Liver (tissue), 9 donors: ENCODE data around the gene ADARB1. TPM values are rescaled to one million over a fixed set of nuclear protein-coding genes. Genes with fewer than 3 reads are reported as not detected.

Experiments used
- DNase-seq: peaks from one replicate; pipeline ENCODE4 v3.0.0-alpha.2; 2017; ENCODE audit warnings: low spot score
- H3K27ac ChIP-seq, 2 donors: one replicate each; pipeline ENCODE4 v1.7.0; 2013; ENCODE audit warnings: inconsistent platforms in 2 of 2, low read length in 2 of 2, control low read depth in 1 of 2, low read depth in 1 of 2, mild to moderate bottlenecking in 1 of 2
- H3K27me3 ChIP-seq, 4 donors: one replicate each; pipeline versions ENCODE4 v1.6.1 to v1.7.0; 2013; ENCODE audit warnings: low read length in 3 of 4, inconsistent platforms in 1 of 4, mild to moderate bottlenecking in 1 of 4, moderate library complexity in 1 of 4; ENCODE audit not compliant: control insufficient read depth in 4 of 4, insufficient read depth in 4 of 4
- H3K36me3 ChIP-seq, 4 donors: one replicate each; pipeline versions ENCODE4 v1.6.1 to v1.7.0; 2013; ENCODE audit warnings: low read length in 3 of 4, mild to moderate bottlenecking in 3 of 4, low read depth in 1 of 4, moderate library complexity in 1 of 4; ENCODE audit not compliant: control insufficient read depth in 4 of 4, insufficient read depth in 3 of 4
- H3K4me1 ChIP-seq, 4 donors: one replicate each; pipeline versions ENCODE4 v1.6.1 to v1.7.0; 2013; ENCODE audit warnings: low read length in 3 of 4, mild to moderate bottlenecking in 3 of 4, moderate library complexity in 1 of 4; ENCODE audit not compliant: control insufficient read depth in 4 of 4, insufficient read depth in 4 of 4
- H3K4me3 ChIP-seq, 3 donors: one replicate each; pipeline versions ENCODE4 v1.6.1 to v1.7.0; 2013; ENCODE audit warnings: low read length in 3 of 3, control low read depth in 1 of 3, low read depth in 1 of 3, mild to moderate bottlenecking in 1 of 3
- H3K9ac ChIP-seq, 2 donors: one replicate each; pipeline ENCODE4 v1.7.0; 2013; ENCODE audit warnings: low read length in 2 of 2, mild to moderate bottlenecking in 2 of 2, moderate library complexity in 2 of 2, control low read depth in 1 of 2, low read depth in 1 of 2
- H3K9me3 ChIP-seq, 4 donors: one replicate each; pipeline versions ENCODE4 v1.6.1 to v1.7.0; 2013; ENCODE audit warnings: low read length in 3 of 4; ENCODE audit not compliant: control insufficient read depth in 4 of 4
- ATF3 ChIP-seq: IDR thresholded peaks from 2 replicates; pipeline ENCODE4 v1.6.1; 2016; ENCODE audit warnings: antibody characterized with exemption
- CTCF ChIP-seq: fragments of 150-350 bp; IDR thresholded peaks from 2 replicates; pipeline ENCODE4 v1.5.1; 2017; ENCODE audit warnings: improper control_type of control experiment, low read depth, low read length; ENCODE audit not compliant: missing input control
- EGR1 ChIP-seq, 2 donors: IDR thresholded peaks; 2 replicates each; pipeline ENCODE4 v1.6.1; 2016 to 2018; ENCODE audit warnings: antibody characterized with exemption in 2 of 2, low read depth in 2 of 2
- FOXA1 ChIP-seq: IDR thresholded peaks from 2 replicates; pipeline ENCODE4 v1.6.1; 2016; ENCODE audit warnings: antibody characterized with exemption
- FOXA2 ChIP-seq: IDR thresholded peaks from 2 replicates; pipeline ENCODE4 v1.6.1; 2016; ENCODE audit warnings: antibody characterized with exemption
- GABPA ChIP-seq, 2 donors: IDR thresholded peaks in 1 of 2; conservative IDR thresholded peaks in 1 of 2; 2 replicates each; pipeline ENCODE4 v1.6.1; 2016; ENCODE audit warnings: antibody characterized with exemption in 2 of 2, mild to moderate bottlenecking in 1 of 2, moderate library complexity in 1 of 2
- HNF4A ChIP-seq, 2 donors: conservative IDR thresholded peaks; 2 replicates each; pipeline ENCODE4 v1.6.1; 2016; ENCODE audit warnings: antibody characterized with exemption in 2 of 2, mild to moderate bottlenecking in 2 of 2
- HNF4G ChIP-seq: IDR thresholded peaks from 2 replicates; pipeline ENCODE4 v1.6.1; 2016; ENCODE audit warnings: antibody characterized with exemption
- JUND ChIP-seq, 2 donors: IDR thresholded peaks; 2 replicates each; pipeline ENCODE4 v1.6.1; 2016; ENCODE audit warnings: antibody characterized with exemption in 2 of 2
- MAX ChIP-seq: IDR thresholded peaks from 2 replicates; pipeline ENCODE4 v1.6.1; 2016; ENCODE audit warnings: antibody characterized with exemption
- NR2F2 ChIP-seq: IDR thresholded peaks from 2 replicates; pipeline ENCODE4 v1.6.1; 2016; ENCODE audit warnings: antibody characterized with exemption
- RAD21 ChIP-seq, 2 donors: IDR thresholded peaks; 2 replicates each; pipeline ENCODE4 v1.6.1; 2016; ENCODE audit warnings: antibody characterized with exemption in 2 of 2, mild to moderate bottlenecking in 2 of 2
- REST ChIP-seq: IDR thresholded peaks from 2 replicates; pipeline ENCODE4 v1.6.1; 2016; ENCODE audit warnings: antibody characterized with exemption, mild to moderate bottlenecking
- RXRA ChIP-seq, 2 donors: IDR thresholded peaks; 2 replicates each; pipeline ENCODE4 v1.6.1; 2017 to 2018; ENCODE audit warnings: antibody characterized with exemption in 2 of 2, mild to moderate bottlenecking in 1 of 2
- SP1 ChIP-seq: IDR thresholded peaks from 2 replicates; pipeline ENCODE4 v1.6.1; 2018; ENCODE audit warnings: antibody characterized with exemption, mild to moderate bottlenecking
- TAF1 ChIP-seq: conservative IDR thresholded peaks from 2 replicates; pipeline ENCODE4 v1.6.1; 2016; ENCODE audit warnings: antibody characterized with exemption, mild to moderate bottlenecking
- YY1 ChIP-seq: IDR thresholded peaks from 2 replicates; pipeline ENCODE4 v1.6.1; 2016; ENCODE audit warnings: antibody characterized with exemption, mild to moderate bottlenecking
- ZBTB33 ChIP-seq: IDR thresholded peaks from 2 replicates; pipeline ENCODE4 v1.6.1; 2016; ENCODE audit warnings: antibody characterized with exemption
- WGBS: extraction: QIAGEN DNeasy Blood & Tissue Kit; methylation state at CpG from one replicate; pipeline ENCODE4 v1.1.7; 2013; 5-methylcytosine and 5-hydroxymethylcytosine counted together
- polyA plus RNA-seq, 2 donors: library from polyadenylated mRNA; stranded (reverse) in 1 of 2; unstranded in 1 of 2; fragments of 200-250 nt in 1 of 2; fragments of >200 nt in 1 of 2; fragmentation: Nextera tagmentation in 1 of 2; extraction: Ambion mirVana in 1 of 2; gene quantifications; one replicate each; pipeline versions ENCODE4 v1.2.1 to v1.2.3, GENCODE V29; 2013 to 2015
- total RNA-seq, 2 donors: library from RNA; depleted of rRNA; stranded (reverse); fragments of >200 nt; gene quantifications; one replicate each; pipeline ENCODE4 v1.2.3, GENCODE V29; 2014
- donor health status: healthy.
- donor health status: healthy.
- donor health status: healthy.
- donor health status: healthy.
- donor health status: healthy.

Gene ADARB1
- total and polyA plus RNA-seq, 4 donors = 1.6 to 7.8 (median 2.9) TPM

- H3K4me1 ChIP-seq = peaks cover 2 to 19% (median 9%) of the 10 kb centered on the region in 4 donors
- H3K27me3 ChIP-seq = no peaks in the 10 kb centered on the region
- H3K27ac ChIP-seq = no peak overlapping the region
- no peak for TF ChIP-seq JUND (IDR thresholded peaks at IDR 0.05)
- no peak for TF ChIP-seq FOXA1
- TF ChIP-seq MAX = no peak
- TF ChIP-seq ZBTB33 = no peak
- TF ChIP-seq HNF4A (conservative IDR thresholded peaks at IDR 0.05) = no peak
- TF ChIP-seq CTCF = no peak
- TF ChIP-seq GABPA (IDR thresholded peaks at IDR 0.05 in 1 of 2, conservative IDR thresholded peaks at IDR 0.05 in 1 of 2) = no peak
- TF ChIP-seq YY1 = no peak
- TF ChIP-seq EGR1 (IDR thresholded peaks at IDR 0.05; ENCODE audit: low read depth in 2 of 2) = no peak
- TF ChIP-seq ATF3 = no peak
- TF ChIP-seq SP1 = no peak
- TF ChIP-seq RAD21 (IDR thresholded peaks at IDR 0.05) = no peak
- no peak for TF ChIP-seq FOXA2
- no peak for TF ChIP-seq REST
- TF ChIP-seq HNF4G = no peak
- TF ChIP-seq RXRA (IDR thresholded peaks at IDR 0.05) = no peak
- no peak for TF ChIP-seq TAF1
- TF ChIP-seq NR2F2 = no peak
- no peak overlapping the region for H3K4me3 ChIP-seq
- no peaks in the 10 kb centered on the region for H3K9me3 ChIP-seq
- DNase-seq = no peak
- no peaks in the 10 kb centered on the region for H3K36me3 ChIP-seq
- no peak overlapping the region for H3K9ac ChIP-seq
- WGBS = 91% methylated on average over 7 of the region's 7 CpGs
Measured at GRCh38 chr21:45105906-45106485, 31.6 kb downstream of the ADARB1 start.
